ENCODE data around the gene POLR2B.
"Not testable (repeated sequence)": the region's sequence is repeated elsewhere in the genome, so short reads cannot be mapped to it uniquely, and the experiment has no call there.

The POLR2B gene

DNA sequence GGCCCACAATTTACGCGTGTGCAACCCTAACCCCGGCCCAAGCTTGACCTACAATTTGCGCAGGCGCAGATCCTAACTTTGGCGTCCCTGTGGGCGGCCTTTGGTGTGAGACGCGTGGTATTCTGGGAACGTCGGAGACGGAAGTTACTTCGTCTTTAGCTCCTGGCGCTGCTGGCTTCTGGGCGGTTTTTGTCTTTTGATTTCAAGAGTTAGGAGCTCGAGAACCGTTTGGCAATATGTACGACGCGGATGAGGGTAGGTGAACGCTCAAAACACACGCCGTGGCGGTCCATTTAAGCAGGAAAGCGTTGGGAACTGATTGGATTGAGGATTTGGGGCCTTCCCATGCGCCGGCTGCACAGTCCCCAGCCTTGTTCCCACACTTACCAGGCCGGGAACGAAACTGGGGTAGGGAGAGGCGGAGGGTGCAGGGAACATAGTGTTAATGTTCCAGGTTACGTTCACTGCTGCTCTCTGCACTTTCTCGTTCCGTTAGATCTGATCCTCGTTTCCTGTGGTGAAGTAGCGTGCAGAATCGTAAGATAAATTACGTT lies at the start of gene POLR2B:
Gene POLR2B, plus strand, starts transcription at position 147 of the 554 bp plus-strand sequence. Its CDS starts 90 bp downstream, at position 237.
- H3K27ac ChIP-seq = peak within 1 kb of the TSS; percentile 45 to 94 (median 84)

DNA sequence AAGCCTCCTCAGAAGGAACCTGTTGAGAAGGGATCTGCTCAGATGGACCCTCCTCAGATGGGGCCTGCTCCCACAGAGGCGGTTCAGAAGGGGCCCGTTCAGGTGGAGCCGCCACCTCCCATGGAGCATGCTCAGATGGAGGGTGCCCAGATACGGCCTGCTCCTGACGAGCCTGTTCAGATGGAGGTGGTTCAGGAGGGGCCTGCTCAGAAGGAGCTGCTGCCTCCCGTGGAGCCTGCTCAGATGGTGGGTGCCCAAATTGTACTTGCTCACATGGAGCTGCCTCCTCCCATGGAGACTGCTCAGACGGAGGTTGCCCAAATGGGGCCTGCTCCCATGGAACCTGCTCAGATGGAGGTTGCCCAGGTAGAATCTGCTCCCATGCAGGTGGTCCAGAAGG lies 48.1 kb upstream of the POLR2B start:
- no peak overlapping the region for H3K4me3 ChIP-seq
- H3K27ac ChIP-seq = no peak overlapping the region

More for the DNA sequence above, at the start of gene POLR2B:
- peak within 1 kb of the TSS; percentile 88 to 98 (median 90) for H3K4me3 ChIP-seq

DNA sequence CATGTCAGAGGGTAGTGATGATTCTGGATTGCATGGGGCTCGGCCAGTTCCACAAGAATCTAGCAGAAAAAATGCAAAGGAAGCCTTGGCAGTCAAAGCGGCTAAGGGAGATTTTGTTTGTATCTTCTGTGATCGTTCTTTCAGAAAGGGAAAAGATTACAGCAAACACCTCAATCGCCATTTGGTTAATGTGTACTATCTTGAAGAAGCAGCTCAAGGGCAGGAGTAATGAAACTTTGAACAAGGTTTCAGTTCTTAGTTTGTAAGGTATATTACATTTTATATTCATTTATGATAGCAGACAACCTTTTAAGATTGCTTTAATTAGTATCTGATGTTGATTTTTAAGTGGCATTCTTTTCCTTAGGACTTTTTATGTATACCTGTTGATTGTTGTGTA lies 46.8 kb upstream of the POLR2B start:
- no peak overlapping the region for H3K4me3 ChIP-seq
- no peak overlapping the region for H3K27ac ChIP-seq

DNA sequence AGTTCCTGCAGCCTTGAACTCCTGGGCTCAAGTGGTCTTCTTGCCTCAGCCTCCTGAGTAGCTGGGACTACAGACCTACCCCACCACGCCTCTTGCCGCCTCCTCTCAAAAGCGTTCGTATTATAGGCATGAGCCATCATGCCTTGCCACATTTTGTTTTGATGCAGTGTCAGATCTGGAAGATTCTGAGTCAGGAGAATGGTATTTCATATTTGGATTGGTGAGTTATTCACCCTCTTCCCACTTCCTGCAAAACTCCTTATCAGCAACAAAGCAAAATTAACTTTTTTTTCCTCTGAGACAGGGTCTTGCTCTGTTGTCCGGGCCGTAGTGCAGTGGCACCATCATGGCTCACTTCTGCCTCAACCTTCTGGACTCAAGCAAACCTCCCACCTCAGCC lies 41.4 kb upstream of the POLR2B start:
- H3K27ac ChIP-seq = peak overlapping the region in 2 of 21 experiments; percentile 5 to 13
- no peak overlapping the region for H3K4me3 ChIP-seq

DNA sequence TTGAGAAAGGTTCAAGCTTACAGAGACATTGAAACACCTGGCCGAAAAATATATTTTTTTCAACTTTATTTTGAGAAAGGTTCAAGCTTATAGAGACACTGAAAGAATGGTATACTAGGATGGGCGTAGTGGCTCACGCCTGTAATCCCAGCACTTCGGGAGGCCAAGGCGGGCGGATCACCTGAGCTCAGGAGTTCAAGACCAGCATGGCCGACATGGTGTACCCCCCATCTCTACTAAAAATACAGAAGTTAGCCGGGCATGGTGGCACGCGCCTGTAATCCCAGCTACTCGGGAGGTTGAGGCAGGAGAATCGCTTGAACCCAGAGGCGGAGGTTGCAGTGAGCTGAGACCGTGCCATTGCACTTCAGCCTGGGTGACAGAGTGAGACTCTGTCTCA lies 38.9 kb upstream of the POLR2B start:
- H3K27ac ChIP-seq, H3K4me3 ChIP-seq: not testable (repeated sequence)

DNA sequence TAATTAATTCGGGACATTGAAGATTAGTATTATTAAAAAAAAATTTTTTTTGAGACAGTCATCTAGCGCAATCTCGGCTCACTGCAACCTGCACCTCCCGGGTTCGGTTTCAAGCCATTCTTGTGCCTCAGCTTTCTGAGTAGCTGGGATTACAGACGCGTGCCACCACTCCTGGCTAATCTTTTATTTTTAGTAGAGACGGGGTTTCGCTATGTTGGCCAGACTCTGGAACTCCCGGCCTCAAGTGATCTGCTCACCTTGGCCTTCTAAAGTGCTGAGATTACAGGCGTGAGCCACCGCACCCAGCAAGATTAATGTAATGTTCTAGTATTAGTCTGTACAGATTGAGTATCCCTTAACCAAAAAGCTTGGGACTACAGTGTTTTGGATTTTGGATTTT lies 38.3 kb upstream of the POLR2B start:
- no peak overlapping the region for H3K27ac ChIP-seq
- no peak overlapping the region for H3K4me3 ChIP-seq

DNA sequence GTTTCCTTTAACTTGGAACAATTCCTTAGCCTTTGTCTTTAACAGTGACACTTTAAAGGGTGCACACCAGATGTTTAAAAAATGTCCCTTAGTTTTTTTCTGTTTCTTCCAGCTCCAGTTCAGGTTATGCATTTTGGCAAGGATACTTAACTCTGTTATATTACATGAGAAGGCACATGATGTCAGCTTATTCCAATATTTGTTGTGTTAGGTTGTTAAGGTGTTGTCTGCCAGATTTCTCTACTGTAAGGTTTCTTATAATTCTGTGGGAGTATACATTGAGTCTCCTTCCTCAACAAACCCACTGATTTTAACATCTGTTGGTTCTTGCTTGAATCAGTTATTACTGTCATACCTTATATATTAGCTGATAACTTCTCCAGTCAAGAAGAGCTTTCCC lies 37.7 kb upstream of the POLR2B start:
- Histone ChIP-seq H3K27ac (no peak overlapping the region), H3K4me3 (no peak overlapping the region)

DNA sequence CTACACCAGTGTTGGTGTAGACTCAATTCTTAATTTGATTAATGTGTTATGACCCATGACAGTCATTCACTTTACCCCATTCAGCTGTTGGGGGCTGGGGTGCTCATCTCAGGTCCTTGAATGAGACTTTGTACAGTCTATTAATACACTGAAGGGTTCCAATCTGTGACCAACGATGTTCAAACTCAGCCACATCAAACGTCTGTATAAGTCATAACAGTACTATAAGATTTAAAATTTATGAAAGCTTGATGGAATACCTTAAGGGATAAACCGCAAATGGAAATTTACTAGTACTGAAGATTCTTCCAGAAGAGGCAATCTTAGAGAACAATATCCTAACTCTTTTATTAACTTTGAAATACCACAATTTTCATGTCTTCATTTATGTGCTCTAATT lies 37.3 kb upstream of the POLR2B start:
- no peak overlapping the region for H3K4me3 ChIP-seq
- no peak overlapping the region for H3K27ac ChIP-seq

DNA sequence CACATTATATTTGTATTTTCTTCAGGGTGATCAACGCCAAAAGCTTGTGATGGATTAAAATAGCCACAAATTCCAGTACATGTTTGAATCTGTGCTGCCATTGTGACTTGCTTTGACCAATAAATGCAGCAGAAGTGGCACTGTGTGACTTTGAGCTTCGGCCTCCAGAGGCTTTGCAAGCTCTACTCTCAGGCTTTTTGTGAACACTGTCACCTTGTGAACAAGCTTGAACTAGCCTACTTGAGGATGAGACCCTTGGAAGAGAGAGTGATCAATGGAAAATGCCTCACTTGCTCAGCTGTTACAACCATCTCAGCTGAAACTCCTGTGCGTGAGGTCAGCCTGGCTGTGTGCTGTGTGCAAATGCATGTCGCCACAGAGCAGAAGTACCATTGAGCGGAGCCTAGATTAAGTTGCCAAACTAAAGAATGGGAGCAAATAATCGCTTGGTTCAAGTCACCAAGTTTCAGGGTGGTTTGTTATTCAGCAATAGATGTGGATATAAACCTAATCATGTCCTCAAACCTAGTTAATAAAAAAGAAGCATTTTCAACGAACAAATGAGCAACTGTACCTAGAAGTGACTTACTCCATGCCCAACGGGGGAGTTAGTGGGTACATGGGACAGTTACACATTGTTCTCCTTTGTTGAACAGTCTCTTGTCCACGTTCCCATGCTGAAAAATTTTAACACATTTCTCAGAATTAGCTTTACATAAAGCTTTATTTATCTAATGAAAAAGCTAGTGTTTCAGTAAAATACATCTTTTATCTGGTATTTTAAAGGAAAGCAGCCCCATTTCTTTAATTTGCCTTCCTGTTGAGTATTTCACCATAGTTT lies 24.8 kb upstream of the POLR2B start:
- no peak overlapping the region for H3K27ac ChIP-seq
- no peak overlapping the region for H3K4me3 ChIP-seq

DNA sequence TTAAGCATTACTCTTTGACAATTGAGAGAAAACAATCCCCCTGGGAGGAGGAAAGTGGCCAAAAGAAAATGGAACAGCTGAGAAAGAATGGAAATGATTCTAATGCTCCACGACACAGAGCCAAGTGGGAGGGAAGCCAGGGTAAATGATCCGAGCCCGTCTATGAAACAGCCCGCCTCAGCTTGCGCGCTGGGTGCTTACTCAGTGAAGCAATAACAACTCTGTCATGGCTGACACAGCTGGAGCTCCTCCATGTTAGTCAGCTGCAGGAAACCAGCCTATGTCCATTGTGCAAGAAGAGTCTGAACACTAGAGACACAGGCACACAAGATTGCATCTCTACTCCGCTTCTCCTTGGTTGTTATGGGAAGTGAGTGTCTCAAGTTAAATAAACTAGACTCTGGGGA lies 20.6 kb upstream of the POLR2B start:
- H3K4me3 ChIP-seq = no peak overlapping the region
- peak overlapping the region in 17 of 21 experiments; percentile 2 to 70 (median 42) for H3K27ac ChIP-seq

DNA sequence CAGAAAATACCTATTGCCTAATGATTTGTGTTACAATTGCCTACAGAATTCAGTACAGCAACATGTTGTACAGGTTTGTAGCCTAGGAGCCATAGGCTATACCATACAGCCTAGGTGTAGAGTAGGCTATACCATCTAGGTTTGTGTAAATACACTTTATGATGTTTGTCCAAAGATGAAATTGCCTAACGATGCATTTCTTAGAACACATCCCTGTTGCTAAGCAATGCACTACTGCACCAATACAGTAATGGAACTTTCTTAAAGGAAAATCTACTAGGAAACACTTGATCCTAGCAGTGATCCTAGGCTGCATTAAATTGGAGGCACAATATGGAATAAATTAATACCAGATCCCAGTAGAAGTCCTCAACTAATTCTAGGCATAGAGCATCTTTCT lies 19.6 kb upstream of the POLR2B start:
- no peak overlapping the region for H3K4me3 ChIP-seq
- H3K27ac ChIP-seq = peak overlapping the region in 6 of 21 experiments; percentile 8 to 70 (median 56)

DNA sequence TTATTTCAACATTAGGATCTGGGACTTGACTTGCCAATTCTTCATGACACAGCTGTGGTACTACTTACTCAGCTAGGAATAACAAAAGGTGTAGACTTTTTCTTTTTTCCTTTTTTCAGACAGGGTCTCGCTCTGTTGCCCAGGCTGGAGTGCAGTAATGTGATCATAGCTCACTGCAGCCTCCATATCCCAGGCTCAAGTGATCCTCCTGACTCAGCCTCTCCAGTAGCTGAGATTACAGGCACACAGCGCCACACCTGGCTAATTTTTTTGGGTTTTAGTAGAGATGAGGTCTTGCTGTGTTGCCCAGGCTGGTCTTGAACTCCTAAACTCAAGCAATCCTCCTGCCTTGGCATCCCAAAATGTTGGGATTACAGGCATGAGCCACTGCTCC lies 17.6 kb upstream of the POLR2B start:
- Histone ChIP-seq H3K27ac (no peak overlapping the region), H3K4me3 (no peak overlapping the region)

DNA sequence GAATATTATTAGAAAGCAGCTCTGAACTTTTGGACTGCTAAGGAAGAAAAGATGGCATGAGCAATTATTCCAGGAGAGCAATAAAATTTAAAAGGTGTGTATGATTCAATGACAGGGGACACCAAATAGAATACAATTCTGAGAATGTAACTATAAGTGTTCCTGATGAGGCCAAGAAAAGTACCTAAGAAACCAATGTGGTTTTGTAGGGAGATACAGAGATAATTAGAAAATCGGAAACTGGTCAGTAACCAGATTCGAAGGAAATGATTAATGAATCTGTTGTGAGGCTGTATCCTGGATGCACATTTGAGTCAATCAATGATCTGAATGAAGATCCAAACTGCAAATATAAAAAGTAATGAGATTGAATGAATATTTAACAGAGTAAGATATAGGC lies 7.3 kb upstream of the POLR2B start:
- no peak overlapping the region for H3K4me3 ChIP-seq
- H3K27ac ChIP-seq = no peak overlapping the region

DNA sequence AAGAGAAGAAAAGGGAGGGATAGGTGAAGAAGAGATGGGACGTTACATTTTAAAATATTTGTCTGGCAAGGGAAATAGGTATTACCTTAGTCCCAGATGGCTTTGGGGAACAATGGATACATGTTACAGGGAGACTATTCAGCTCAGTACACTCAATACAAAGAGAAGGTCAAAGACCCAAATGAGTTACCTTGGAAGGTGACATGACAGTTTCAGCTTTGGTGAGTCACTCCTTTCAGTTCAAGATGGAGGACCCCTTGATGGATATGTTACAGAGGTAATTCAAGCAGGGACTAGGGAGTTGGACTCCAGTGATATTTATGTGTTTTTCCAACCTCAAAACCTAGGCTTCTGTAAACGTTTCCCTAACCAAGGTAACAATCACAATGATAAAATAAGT lies 6.3 kb upstream of the POLR2B start:
- Histone ChIP-seq H3K27ac (no peak overlapping the region), H3K4me3 (no peak overlapping the region)

DNA sequence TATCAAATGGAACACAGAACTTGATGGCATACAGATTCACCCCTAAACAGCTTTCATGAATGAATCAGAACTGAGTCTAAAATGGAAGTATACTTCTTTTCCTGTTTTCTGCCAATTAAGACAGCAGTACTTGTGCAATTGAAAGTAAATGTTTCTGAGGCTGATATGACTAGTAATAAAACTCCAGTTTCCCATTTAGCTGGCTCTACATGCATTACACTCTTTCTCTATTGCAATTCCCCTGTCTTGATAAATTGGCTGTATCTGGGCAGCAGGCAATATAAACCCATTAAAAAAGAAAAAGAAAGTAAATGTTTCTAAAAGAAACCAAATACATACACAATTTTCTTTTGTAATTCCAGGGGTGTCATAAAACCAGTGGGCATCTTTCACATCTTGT lies 5.9 kb upstream of the POLR2B start:
- Histone ChIP-seq H3K4me3 (no peak overlapping the region), H3K27ac (no peak overlapping the region)

DNA sequence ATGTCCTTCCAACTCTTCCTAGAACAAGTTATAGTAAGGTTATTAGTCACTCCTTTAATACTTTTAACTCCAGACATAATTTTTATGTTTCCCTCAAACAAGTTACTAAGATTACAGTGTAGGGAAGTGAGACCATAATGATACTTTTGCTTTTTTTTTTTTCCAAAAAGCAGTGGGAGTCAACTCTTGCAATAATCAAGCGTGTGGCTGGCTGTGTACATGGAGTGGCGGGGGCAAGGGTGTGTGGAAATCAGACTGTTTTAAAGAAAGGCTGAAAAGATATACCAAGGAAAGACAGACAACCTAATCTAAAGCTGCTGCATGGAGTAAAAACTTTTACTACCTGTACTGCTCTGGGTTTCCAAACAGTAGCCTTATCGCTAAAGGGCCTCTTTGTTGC lies 5.4 kb upstream of the POLR2B start:
- no peak overlapping the region for H3K4me3 ChIP-seq
- H3K27ac ChIP-seq = no peak overlapping the region

DNA sequence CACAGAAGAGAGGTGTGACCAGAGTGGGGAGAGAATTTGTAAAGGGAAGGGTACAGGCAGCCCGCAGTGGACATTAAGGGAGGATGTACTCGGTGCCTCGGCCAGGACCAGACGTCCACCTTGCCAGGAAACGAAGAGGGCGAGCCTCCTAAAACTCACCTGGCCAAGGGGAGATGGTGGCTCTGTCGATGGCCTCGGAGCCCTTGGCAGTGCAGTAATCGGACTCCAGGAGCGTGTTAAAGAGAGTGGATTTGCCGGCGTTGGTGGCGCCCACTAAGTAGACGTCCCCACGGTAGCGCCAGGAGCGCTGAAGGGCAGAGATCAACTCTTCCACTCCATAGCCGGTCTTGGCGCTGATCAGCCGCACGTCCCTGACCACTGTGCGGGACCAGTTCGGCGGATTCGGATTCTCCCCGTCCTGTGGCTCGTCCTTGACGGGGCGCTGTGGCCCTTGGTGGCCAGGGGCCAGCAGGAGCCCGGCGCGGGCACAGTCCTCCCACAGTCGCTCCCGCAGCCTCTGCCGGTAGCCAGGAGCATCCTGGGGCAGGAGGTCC lies 2.3 kb upstream of the POLR2B start:
- H3K27ac ChIP-seq = peak overlapping the region in 20 of 21 experiments; percentile 8 to 94 (median 86)
- peak overlapping the region; percentile 88 to 98 (median 90) for H3K4me3 ChIP-seq

DNA sequence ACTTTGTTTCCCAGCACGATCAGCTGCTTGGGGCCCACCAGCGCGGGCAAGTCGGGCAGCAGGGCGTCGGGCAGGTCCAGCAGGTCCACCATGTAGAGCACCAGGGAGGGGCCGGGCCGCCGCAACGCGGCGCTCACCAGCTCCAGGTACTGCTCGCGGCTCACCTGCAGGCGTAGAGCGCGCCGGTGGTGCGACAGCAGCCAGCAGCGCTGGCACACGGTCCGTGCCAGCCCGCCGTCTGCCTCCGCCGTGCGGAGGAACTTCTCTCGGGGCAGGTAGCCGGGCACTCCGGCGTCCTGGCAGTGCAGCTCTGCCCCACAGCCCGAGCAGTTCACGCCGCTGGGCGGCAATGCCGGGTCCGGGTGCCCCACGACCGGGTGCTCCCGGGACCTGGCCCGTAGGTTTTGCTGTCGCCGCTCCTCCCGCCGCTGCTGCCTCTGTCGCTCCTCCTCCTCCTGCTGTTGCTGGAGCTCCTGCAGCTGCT lies 1.8 kb upstream of the POLR2B start:
- H3K27ac ChIP-seq = peak overlapping the region; percentile 8 to 94 (median 84)
- H3K4me3 ChIP-seq = peak overlapping the region; percentile 88 to 98 (median 90)

DNA sequence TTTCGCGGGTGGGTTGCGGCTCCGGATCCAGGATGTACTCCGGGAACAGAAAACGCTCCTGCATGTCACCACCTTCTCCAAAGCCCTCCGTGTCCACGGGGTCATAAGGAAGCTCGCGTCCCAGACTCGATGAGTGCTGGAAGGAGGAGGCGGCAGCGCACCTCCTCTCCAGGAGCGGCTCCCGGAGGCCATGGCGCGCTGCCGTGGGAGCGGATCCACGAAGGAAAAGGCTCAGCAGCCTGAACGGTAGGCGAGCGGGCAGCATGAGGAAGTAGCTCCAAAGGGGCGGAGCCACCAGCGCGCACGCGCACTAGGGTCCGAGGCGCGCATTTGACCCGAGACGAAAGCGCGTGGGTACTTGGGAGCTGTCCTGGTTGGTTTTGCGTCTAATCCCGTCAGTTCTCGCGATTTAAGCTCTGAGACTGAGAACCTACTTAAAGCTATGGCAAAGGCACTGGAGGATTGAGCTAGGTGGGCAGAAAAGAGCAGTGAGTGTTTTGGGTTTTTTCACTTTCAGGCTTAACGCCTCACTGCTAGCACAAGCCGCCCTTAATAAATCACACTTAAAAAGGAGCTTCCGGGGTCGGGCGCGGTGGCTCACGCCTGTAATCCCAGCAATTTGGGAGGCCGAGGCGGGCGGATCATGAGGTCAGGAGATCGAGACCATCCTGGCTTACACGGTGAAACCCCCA lies 1.2 kb upstream of the POLR2B start, which contains the start of gene NOA1:
Gene NOA1, minus strand, starts transcription at position 286 of the 692 bp plus-strand sequence. Its CDS starts 21 bp downstream, at position 265.
- Histone ChIP-seq H3K27ac (peak within 1 kb of the TSS; percentile 45 to 94 (median 84)), H3K4me3 (peak within 1 kb of the TSS; percentile 88 to 98 (median 90))

DNA sequence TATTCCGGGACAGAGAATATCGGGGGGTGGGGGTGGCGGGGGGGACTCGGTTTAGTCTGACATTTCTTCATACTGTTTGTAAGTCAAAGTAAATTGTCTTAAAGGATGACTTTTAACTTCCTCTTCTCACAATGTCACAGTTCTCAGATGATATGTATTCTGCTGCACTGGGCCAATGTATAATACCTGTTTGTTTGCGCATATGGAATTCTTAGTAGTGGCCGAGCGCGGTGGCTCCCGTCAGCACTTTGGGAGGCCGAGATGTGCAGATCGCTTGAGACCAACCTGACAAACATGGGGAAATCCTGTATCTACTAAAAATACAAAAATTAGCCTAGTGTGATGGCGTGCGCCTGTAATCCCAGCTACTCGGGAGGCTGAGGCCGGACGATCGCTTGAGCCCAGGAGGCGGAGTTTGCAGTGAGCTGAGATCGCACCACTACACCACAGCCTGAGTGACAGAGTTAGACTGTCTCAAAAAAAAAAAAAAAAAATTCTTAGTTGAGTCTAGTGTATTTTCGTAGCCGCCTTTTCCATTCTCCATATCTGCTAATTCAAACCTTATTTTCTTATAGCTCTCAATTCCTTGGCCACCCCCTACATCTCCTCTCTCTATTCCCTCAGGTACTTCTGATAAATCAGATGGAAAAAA lies 851 bp downstream of the POLR2B start:
- Histone ChIP-seq H3K4me3 (peak overlapping the region; percentile 88 to 98 (median 90)), H3K27ac (peak overlapping the region in 20 of 21 experiments; percentile 65 to 94 (median 86))
